GM19193 (cell line): Measurements from ENCODE around the gene CAMSAP2.

Experiments used
- POLR2A ChIP-seq: IDR thresholded peaks from 4 replicates; pipeline ENCODE4 v1.6.1; 2011; ENCODE audit not compliant: insufficient read depth, insufficient read length; ENCODE audit errors: extremely low read depth

CAMSAP2 gene

GRCh38 chr1:200873671-200874397 lies 135.1 kb downstream of the CAMSAP2 start:
- TF ChIP-seq POLR2A: no peak

GRCh38 chr1:200874694-200875093 lies 136.0 kb downstream of the CAMSAP2 start:
- no peak for TF ChIP-seq POLR2A

GRCh38 chr1:200875416-200875815 lies 136.7 kb downstream of the CAMSAP2 start:
- TF ChIP-seq POLR2A: no peak

GRCh38 chr1:200877010-200877409 lies 138.3 kb downstream of the CAMSAP2 start:
- no peak for TF ChIP-seq POLR2A

- TF ChIP-seq POLR2A: no peak
Observed at GRCh38 chr1:200877839-200878551, 139.3 kb downstream of the CAMSAP2 start.

GRCh38 chr1:200880212-200880611 lies 141.5 kb downstream of the CAMSAP2 start:
- TF ChIP-seq POLR2A: no peak

- no peak for TF ChIP-seq POLR2A
Observed at GRCh38 chr1:200883118-200883517, 144.4 kb downstream of the CAMSAP2 start.

- no peak for TF ChIP-seq POLR2A
Observed at GRCh38 chr1:200885623-200886402, 147.1 kb downstream of the CAMSAP2 start.

- no peak for TF ChIP-seq POLR2A
Observed at GRCh38 chr1:200886594-200886993, 147.9 kb downstream of the CAMSAP2 start.

- no peak for TF ChIP-seq POLR2A
Observed at GRCh38 chr1:200887036-200887435, 148.3 kb downstream of the CAMSAP2 start.

- TF ChIP-seq POLR2A: no peak
Observed at GRCh38 chr1:200887772-200888348, 149.2 kb downstream of the CAMSAP2 start.

GRCh38 chr1:200888349-200888838 lies 149.7 kb downstream of the CAMSAP2 start:
- peak; percentile 79 for TF ChIP-seq POLR2A

GRCh38 chr1:200889571-200889970 lies 150.9 kb downstream of the CAMSAP2 start:
- TF ChIP-seq POLR2A: no peak

GRCh38 chr1:200890027-200890426 lies 151.3 kb downstream of the CAMSAP2 start:
- TF ChIP-seq POLR2A: no peak

GRCh38 chr1:200890818-200891773 lies 152.4 kb downstream of the CAMSAP2 start:
- peak; percentile 50 for TF ChIP-seq POLR2A

GRCh38 chr1:200891774-200892157 lies 153.1 kb downstream of the CAMSAP2 start:
- no peak for TF ChIP-seq POLR2A
